ENCODE data around the gene MAP3K20. TPM values are rescaled to one million over a fixed set of nuclear protein-coding genes. Genes with fewer than 3 reads are reported as not detected.

The MAP3K20 gene
- total RNA-seq, 1 experiment from 2014 or later = 150 TPM

DNA sequence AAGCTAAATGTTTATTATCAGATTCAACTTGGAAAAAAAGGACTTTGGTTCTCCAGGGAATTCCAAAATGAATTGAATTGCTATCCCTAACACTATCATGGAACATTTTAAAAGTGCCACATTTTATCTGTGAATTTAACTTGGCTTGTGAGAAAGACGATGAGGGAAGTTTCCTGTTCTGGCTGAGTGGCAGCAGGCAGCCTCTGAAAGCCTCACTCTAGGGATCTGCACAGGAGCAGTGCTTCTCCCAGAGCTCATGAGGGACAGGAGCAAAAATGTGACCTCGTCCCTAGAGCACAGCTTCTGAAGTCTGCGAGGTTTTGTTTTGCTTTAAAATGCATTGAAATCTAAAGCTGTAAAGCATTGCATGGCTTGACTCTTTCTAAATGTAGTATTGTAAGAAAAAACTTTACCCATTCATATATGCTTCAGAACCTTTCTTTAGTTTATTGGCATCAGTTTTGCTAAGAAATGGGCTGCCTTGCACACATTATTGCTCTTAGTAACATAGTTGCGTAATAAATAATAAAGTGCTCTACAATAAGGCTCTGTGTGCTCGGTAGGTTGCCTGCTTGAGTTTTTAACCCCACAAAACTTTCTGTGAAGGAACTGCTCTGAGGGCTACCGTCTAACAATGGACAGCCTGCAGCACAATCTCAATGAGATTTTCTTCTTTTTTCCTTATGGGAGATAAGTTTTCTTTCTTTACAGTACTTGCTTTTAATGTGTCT is 142.8 kb downstream of the MAP3K20 start:
- Mint-ChIP-seq H3K9me3 (ENCODE audit: unreplicated experiment) (no peaks in the 10 kb centered on the region), H3K27ac (ENCODE audit: low read depth, unreplicated experiment) (peak overlapping the region; percentile 59), H3K27me3 (ENCODE audit: insufficient read depth, unreplicated experiment) (no peaks in the 10 kb centered on the region), H3K4me1 (ENCODE audit: insufficient read depth, unreplicated experiment) (peaks cover 9% of the 10 kb centered on the region), H3K4me3 (ENCODE audit: unreplicated experiment) (no peak overlapping the region), H3K36me3 (ENCODE audit: insufficient read depth, unreplicated experiment) (peaks cover 37% of the 10 kb centered on the region)
- BruUV-seq (replicated peaks) = no TSS peak
- ChIA-PET CTCF (interaction anchor here (0.7 to 13.2 kb wide), 5 partner anchors 8 to 197 kb away, joined by 3 to 237 read pairs (median 6); no protein-coding TSS in a partner anchor), POLR2A (interaction anchor here (0.9 to 1.8 kb wide), 7 partner anchors 8 to 192 kb away, joined by 3 to 6 read pairs (median 4); no protein-coding TSS in a partner anchor)
- intact Hi-C loops (cut with micrococcal nuclease) = loop anchor here (10.0 kb wide), 1 partner anchor 414 kb away; no protein-coding TSS in a partner anchor
- no peak for DNase-seq (ENCODE audit: unreplicated experiment)
- TF ChIP-seq, protein P1, sequence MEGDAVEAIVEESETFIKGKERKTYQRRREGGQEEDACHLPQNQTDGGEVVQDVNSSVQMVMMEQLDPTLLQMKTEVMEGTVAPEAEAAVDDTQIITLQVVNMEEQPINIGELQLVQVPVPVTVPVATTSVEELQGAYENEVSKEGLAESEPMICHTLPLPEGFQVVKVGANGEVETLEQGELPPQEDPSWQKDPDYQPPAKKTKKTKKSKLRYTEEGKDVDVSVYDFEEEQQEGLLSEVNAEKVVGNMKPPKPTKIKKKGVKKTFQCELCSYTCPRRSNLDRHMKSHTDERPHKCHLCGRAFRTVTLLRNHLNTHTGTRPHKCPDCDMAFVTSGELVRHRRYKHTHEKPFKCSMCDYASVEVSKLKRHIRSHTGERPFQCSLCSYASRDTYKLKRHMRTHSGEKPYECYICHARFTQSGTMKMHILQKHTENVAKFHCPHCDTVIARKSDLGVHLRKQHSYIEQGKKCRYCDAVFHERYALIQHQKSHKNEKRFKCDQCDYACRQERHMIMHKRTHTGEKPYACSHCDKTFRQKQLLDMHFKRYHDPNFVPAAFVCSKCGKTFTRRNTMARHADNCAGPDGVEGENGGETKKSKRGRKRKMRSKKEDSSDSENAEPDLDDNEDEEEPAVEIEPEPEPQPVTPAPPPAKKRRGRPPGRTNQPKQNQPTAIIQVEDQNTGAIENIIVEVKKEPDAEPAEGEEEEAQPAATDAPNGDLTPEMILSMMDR (IDR thresholded peaks at IDR 0.05; ENCODE audit: unreplicated experiment) = no peak

DNA sequence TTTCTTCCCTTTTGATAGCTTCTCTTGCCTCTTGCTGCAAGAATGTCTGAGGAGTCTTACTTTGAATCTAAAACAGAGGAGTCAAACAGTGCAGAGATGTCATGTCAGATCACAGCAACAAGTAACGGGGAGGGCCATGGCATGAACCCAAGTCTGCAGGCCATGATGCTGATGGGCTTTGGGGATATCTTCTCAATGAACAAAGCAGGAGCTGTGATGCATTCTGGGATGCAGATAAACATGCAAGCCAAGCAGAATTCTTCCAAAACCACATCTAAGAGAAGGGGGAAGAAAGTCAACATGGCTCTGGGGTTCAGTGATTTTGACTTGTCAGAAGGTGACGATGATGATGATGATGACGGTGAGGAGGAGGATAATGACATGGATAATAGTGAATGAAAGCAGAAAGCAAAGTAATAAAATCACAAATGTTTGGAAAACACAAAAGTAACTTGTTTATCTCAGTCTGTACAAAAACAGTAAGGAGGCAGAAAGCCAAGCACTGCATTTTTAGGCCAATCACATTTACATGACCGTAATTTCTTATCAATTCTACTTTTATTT is 145.6 kb downstream of the MAP3K20 start:
- BruUV-seq (replicated peaks) = TSS peak; percentile 4
- TF ChIP-seq, protein P1 (IDR thresholded peaks at IDR 0.05; ENCODE audit: unreplicated experiment) = no peak
- peaks cover 22% of the 10 kb centered on the region for H3K36me3 Mint-ChIP-seq (ENCODE audit: insufficient read depth, unreplicated experiment)
- no peaks in the 10 kb centered on the region for H3K4me1 Mint-ChIP-seq (ENCODE audit: insufficient read depth, unreplicated experiment)
- ChIA-PET CTCF (interaction anchor here (0.6 kb wide), 1 partner anchor 96 kb away, joined by 3 read pairs; no protein-coding TSS in a partner anchor), POLR2A (interaction anchor here (1.0 kb wide), 1 partner anchor 147 kb away, joined by 3 read pairs; no protein-coding TSS in a partner anchor)
- no peaks in the 10 kb centered on the region for H3K9me3 Mint-ChIP-seq (ENCODE audit: unreplicated experiment)
- no peak overlapping the region for H3K4me3 Mint-ChIP-seq (ENCODE audit: unreplicated experiment)
- DNase-seq (ENCODE audit: unreplicated experiment) = no peak
- peak overlapping the region; percentile 39 for H3K27ac Mint-ChIP-seq (ENCODE audit: low read depth, unreplicated experiment)
- no peaks in the 10 kb centered on the region for H3K27me3 Mint-ChIP-seq (ENCODE audit: insufficient read depth, unreplicated experiment)
- intact Hi-C loops (cut with micrococcal nuclease) = no loop called here

DNA sequence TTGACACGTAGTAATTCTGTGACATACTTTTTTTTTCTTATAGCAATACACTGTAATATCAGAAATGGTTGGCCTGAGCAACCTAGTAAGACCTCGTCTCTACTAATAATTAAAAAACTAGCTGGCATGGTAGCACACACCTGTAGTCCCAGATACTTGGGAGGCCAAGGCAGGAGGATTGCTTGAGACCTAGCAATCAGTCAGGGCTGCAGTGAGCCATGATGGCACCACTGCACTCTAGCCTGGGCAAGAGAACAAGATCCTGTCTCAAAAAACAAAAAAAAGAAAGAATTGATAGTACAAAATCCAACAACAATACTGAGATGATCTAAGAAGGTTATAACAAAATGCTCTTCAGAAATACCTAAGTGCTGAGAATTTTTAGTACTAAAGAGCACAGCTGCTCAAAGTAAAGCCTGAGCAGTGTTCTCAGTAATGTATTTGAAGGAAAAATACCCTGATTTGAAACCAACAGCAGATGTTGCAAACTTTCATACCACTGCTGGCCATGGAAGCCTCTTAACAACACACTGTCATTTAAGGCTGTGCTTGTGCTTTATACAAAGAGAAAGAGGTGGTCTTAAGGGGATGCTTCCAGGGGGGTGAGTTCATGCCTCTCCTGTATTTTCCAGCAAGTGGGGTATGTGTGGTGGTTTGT is 146.4 kb downstream of the MAP3K20 start:
- no peak for DNase-seq (ENCODE audit: unreplicated experiment)
- ChIA-PET POLR2A (interaction anchor here (1.0 to 1.2 kb wide), 2 partner anchors 148 to 195 kb away, joined by 3 to 4 read pairs; no protein-coding TSS in a partner anchor), CTCF (interaction anchor here (0.7 kb wide), 1 partner anchor 64 kb away, joined by 3 read pairs; no protein-coding TSS in a partner anchor)
- intact Hi-C loops (cut with micrococcal nuclease) = no loop called here
- Mint-ChIP-seq H3K27me3 (ENCODE audit: insufficient read depth, unreplicated experiment) (no peaks in the 10 kb centered on the region), H3K4me3 (ENCODE audit: unreplicated experiment) (no peak overlapping the region), H3K27ac (ENCODE audit: low read depth, unreplicated experiment) (no peak overlapping the region), H3K9me3 (ENCODE audit: unreplicated experiment) (no peaks in the 10 kb centered on the region), H3K4me1 (ENCODE audit: insufficient read depth, unreplicated experiment) (no peaks in the 10 kb centered on the region), H3K36me3 (ENCODE audit: insufficient read depth, unreplicated experiment) (peaks cover 22% of the 10 kb centered on the region)
- TF ChIP-seq, protein P1 (IDR thresholded peaks at IDR 0.05; ENCODE audit: unreplicated experiment) = no peak
- no TSS peak for BruUV-seq (replicated peaks)

DNA sequence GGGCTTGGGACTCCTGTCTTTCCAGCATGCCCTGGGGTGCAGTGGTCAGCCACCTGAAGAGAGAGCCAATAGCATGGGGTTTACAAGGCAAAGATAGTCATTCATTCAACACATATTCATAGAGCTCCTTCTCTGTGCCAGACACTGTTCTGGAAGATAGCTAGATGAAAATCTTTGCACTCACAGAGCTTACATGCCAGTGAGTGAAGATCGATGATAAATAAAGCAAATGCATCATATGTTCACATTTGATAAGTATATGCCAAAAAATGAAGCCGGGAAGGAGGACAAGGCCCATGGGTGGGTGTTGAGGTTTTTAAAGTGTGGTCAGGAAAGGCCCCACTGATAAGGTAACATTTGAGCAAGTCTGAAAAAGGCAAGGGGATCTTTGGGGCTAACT is 148.2 kb downstream of the MAP3K20 start:
- ChIA-PET CTCF (interaction anchor here (1.5 to 2.2 kb wide), 2 partner anchors 13 to 196 kb away, joined by 5 to 13 read pairs; no protein-coding TSS in a partner anchor), POLR2A (interaction anchor here (0.6 to 1.5 kb wide), 6 partner anchors 10 to 365 kb away, joined by 3 to 5 read pairs (median 4); no protein-coding TSS in a partner anchor)
- peaks cover 22% of the 10 kb centered on the region for H3K36me3 Mint-ChIP-seq (ENCODE audit: insufficient read depth, unreplicated experiment)
- H3K27ac Mint-ChIP-seq (ENCODE audit: low read depth, unreplicated experiment) = no peak overlapping the region
- no TSS peak for BruUV-seq (replicated peaks)
- intact Hi-C loops (cut with micrococcal nuclease) = no loop called here
- H3K4me1 Mint-ChIP-seq (ENCODE audit: insufficient read depth, unreplicated experiment) = no peaks in the 10 kb centered on the region
- TF ChIP-seq, protein P1 (IDR thresholded peaks at IDR 0.05; ENCODE audit: unreplicated experiment) = no peak
- no peaks in the 10 kb centered on the region for H3K9me3 Mint-ChIP-seq (ENCODE audit: unreplicated experiment)
- no peak for DNase-seq (ENCODE audit: unreplicated experiment)
- no peak overlapping the region for H3K4me3 Mint-ChIP-seq (ENCODE audit: unreplicated experiment)
- no peaks in the 10 kb centered on the region for H3K27me3 Mint-ChIP-seq (ENCODE audit: insufficient read depth, unreplicated experiment)

Data from MCF 10A (cell line).